ENCODE data around the gene DENND5B. TPM values are rescaled to one million over a fixed set of nuclear protein-coding genes. Genes with fewer than 3 reads are reported as not detected.

Gene DENND5B
- total and polyA plus RNA-seq, 2 of the 4 experiments (the other 2 are of a cell fraction): 5.5 to 13.4 TPM

DNA sequence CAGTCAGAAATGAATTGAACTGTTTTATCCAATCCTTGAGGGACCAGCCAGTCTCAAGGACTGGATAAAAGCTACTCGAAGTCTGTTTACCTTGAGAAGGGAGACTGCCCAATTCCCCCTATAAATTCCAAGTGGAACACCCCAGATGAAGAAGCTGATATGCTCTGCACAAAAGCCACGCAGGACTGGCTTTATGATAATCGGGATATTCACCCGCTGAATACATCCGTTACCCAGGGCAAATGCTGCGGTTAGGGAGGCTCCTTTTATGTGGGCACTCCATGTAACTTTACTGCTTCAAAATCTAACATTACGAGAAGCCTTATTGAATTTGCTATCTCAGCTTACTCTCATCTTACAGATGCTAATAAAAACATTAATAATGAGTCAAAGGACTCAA lies 119.1 kb downstream of the DENND5B start:
- no peak overlapping the region for H2BK20ac ChIP-seq (ENCODE audit: low read depth, low read length)
- peaks cover 2% of the 10 kb centered on the region; the same call in 1 of the 2 replicates for H3K4me1 ChIP-seq (ENCODE audit: control insufficient read depth, insufficient read depth, low read length)
- peaks cover 4% of the 10 kb centered on the region for H3K9me1 ChIP-seq (ENCODE audit: insufficient read depth, low read length)
- intact Hi-C loops (cut with micrococcal nuclease) (no loop called here), in situ Hi-C loops (cut with MboI; ENCODE audit: low sequenced_read_pairs) (no loop called here), dilution Hi-C loops (cut with HindIII; ENCODE audit: low sequenced_read_pairs, unreplicated experiment) (no loop called here)
- H3K4me3 ChIP-seq (ENCODE audit: insufficient read depth, low read depth, low read length): no peak overlapping the region
- H3K36me3 ChIP-seq (ENCODE audit: control insufficient read depth, insufficient read depth, low read length): no peaks in the 10 kb centered on the region
- no peak overlapping the region for H4K8ac ChIP-seq (ENCODE audit: low read depth in 2 of 2, low read length in 2 of 2)
- H3K18ac ChIP-seq (ENCODE audit: low read depth, low read length): no peak overlapping the region
- no peak overlapping the region for H3K56ac ChIP-seq (ENCODE audit: extremely low read depth, insufficient read depth, low read length)
- CTCF ChIA-PET: interaction anchor here (0.6 kb wide), 1 partner anchor 378 kb away, joined by 5 read pairs; no protein-coding TSS in a partner anchor
- H2BK5ac ChIP-seq (ENCODE audit: low read depth, low read length, poor library complexity, severe bottlenecking): no peak overlapping the region
- H3K14ac ChIP-seq (replicated peaks; ENCODE audit: low read depth, low read length): no peak overlapping the region
- TF ChIP-seq FOS (IDR thresholded peaks at IDR 0.05; ENCODE audit: low read depth, low read length) (no peak), POLR2A (IDR thresholded peaks at IDR 0.05; ENCODE audit: low read depth, low read length) (no peak), CHD1 (IDR thresholded peaks at IDR 0.05; ENCODE audit: low read depth, low read length) (no peak), CEBPB (IDR thresholded peaks at IDR 0.05; ENCODE audit: low read depth, low read length) (no peak), RFX5 (IDR thresholded peaks at IDR 0.05; ENCODE audit: low read depth, low read length) (no peak), RAD21 (IDR thresholded peaks at IDR 0.05; ENCODE audit: low read length) (no peak)
- H4K91ac ChIP-seq (ENCODE audit: insufficient read depth, low read depth, low read length): no peak overlapping the region
- H2AFZ ChIP-seq (replicated peaks; ENCODE audit: low read length, poor library complexity): no peak overlapping the region
- no peak for ATAC-seq (ENCODE audit: low read depth)
- 0 out of 4 replicates have a peak, but pooled peaks cover 4 to 5% of the 10 kb centered on the region in 2 experiments for H3K79me1 ChIP-seq (ENCODE audit: low read depth in 1 of 2, low read length in 2 of 2)
- no peaks in the 10 kb centered on the region for H3K27me3 ChIP-seq (ENCODE audit: control insufficient read depth, insufficient read depth, low read length)
- POLR2A ChIA-PET (ENCODE audit: unreplicated experiment): no interaction called here
- no peak overlapping the region for H4K5ac ChIP-seq (ENCODE audit: low read depth, low read length)
- no peak for DNase-seq
- H2BK15ac ChIP-seq (ENCODE audit: low read depth, low read length): no peak overlapping the region
- H3K9me3 ChIP-seq (ENCODE audit: control insufficient read depth, insufficient read depth, low read length): no peaks in the 10 kb centered on the region
- H2BK120ac ChIP-seq (ENCODE audit: low read depth, low read length): no peak overlapping the region
- no peak overlapping the region for H3K27ac ChIP-seq (ENCODE audit: insufficient read depth, low read length)
- no peak overlapping the region for H3K9ac ChIP-seq (ENCODE audit: low read depth, low read length)
- no peak overlapping the region for H2AK9ac ChIP-seq (replicated peaks; ENCODE audit: low read depth, low read length, poor library complexity)
- H3K23ac ChIP-seq (ENCODE audit: low read depth, low read length): no peak overlapping the region
- no TSS peak for BruUV-seq (replicated peaks)
- H2AK5ac ChIP-seq (ENCODE audit: low read depth, low read length): no peak overlapping the region
- H4K20me1 ChIP-seq (ENCODE audit: insufficient read depth, low read length): no peaks in the 10 kb centered on the region
- H3K4me2 ChIP-seq (ENCODE audit: low read depth, low read length): no peak overlapping the region
- no CpG with 5 or more reads among the region's 7 CpGs for whole genome bisulfite sequencing, 2 experiments (ENCODE audit: extremely low coverage in 2 of 2, insufficient read length in 1 of 2)
- H3K4ac ChIP-seq (ENCODE audit: low read depth, low read length): no peak overlapping the region

All from IMR-90 (cell line).